Sigmoid colon (tissue), 4 donors: ENCODE data around the gene TMEM207.

ENCODE experiments used
- CTCF ChIP-seq, 4 experiments: fragments of 450-650 bp in 3 of 4; fragments of 200-600 bp in 1 of 4; IDR thresholded peaks; one replicate each; pipeline ENCODE4 v1.5.1; 2016 to 2019; ENCODE audit warnings: antibody characterized with exemption in 4 of 4, mild to moderate bottlenecking in 3 of 4, moderate library complexity in 2 of 4
- EP300 ChIP-seq, 4 donors: sonication (generic); formaldehyde crosslinking; IDR thresholded peaks; one replicate each; pipeline ENCODE4 v1.6.1; 2017; ENCODE audit warnings: antibody characterized with exemption in 4 of 4
- POLR2A ChIP-seq, 2 donors: fragments of 450-650 bp; IDR thresholded peaks; one replicate each; pipeline ENCODE4 v1.6.1; 2016; ENCODE audit warnings: antibody characterized with exemption in 2 of 2, mild to moderate bottlenecking in 2 of 2, moderate library complexity in 2 of 2
- POLR2AphosphoS5 ChIP-seq, 4 donors: sonication (generic); formaldehyde crosslinking; IDR thresholded peaks; one replicate each; pipeline ENCODE4 v1.6.1; 2017; ENCODE audit warnings: antibody characterized with exemption in 4 of 4

GRCh38 chr3:190397889-190398288 is 51.8 kb downstream of the TMEM207 start:
- TF ChIP-seq CTCF (IDR thresholded peaks at IDR 0.05) (no peak), POLR2A (IDR thresholded peaks at IDR 0.05) (no peak), POLR2AphosphoS5 (IDR thresholded peaks at IDR 0.05) (no peak), EP300 (IDR thresholded peaks at IDR 0.05) (no peak)
